ENCODE measurements around the gene MIEN1. TPM values are rescaled to one million over a fixed set of nuclear protein-coding genes. Genes with fewer than 3 reads are reported as not detected.

Gene MIEN1
- total and polyA plus RNA-seq, 2 of the 13 experiments (the other 11 are each of a cell fraction or from before 2014, with no cell fraction given), result 40.6 to 56.6 TPM

DNA sequence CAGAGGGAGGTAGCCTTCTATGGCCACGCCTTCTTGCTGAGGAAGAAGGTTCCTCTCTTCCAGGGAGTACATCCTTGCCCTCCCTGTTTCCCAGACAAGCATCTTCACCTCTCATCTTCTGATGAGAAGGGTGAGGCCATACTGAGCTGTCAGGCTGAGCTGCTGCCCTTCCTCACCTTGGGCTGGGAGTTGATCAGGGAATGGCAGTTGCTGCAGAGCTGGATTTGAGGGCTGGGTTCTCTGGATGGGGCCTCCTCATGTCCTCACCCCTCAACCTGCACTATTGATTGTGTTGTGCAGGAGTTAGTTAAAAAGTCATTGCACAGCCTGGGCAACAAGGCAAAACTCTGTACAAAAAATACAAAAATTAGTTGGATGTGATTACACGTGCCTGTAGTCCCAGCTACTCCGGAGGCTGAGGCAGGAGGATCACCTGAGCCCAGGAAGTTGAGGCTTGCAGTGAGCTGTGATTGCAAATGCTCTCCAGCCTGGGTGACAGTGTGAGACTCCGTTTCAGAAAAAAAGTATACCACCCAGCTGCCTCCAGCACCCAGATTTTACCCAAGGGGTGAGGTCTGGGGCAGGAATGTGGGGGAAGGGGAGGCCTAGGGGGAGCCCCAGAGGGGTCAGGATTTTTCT is 28.4 kb downstream of the MIEN1 start (continued):
- TF ChIP-seq, protein P1, sequence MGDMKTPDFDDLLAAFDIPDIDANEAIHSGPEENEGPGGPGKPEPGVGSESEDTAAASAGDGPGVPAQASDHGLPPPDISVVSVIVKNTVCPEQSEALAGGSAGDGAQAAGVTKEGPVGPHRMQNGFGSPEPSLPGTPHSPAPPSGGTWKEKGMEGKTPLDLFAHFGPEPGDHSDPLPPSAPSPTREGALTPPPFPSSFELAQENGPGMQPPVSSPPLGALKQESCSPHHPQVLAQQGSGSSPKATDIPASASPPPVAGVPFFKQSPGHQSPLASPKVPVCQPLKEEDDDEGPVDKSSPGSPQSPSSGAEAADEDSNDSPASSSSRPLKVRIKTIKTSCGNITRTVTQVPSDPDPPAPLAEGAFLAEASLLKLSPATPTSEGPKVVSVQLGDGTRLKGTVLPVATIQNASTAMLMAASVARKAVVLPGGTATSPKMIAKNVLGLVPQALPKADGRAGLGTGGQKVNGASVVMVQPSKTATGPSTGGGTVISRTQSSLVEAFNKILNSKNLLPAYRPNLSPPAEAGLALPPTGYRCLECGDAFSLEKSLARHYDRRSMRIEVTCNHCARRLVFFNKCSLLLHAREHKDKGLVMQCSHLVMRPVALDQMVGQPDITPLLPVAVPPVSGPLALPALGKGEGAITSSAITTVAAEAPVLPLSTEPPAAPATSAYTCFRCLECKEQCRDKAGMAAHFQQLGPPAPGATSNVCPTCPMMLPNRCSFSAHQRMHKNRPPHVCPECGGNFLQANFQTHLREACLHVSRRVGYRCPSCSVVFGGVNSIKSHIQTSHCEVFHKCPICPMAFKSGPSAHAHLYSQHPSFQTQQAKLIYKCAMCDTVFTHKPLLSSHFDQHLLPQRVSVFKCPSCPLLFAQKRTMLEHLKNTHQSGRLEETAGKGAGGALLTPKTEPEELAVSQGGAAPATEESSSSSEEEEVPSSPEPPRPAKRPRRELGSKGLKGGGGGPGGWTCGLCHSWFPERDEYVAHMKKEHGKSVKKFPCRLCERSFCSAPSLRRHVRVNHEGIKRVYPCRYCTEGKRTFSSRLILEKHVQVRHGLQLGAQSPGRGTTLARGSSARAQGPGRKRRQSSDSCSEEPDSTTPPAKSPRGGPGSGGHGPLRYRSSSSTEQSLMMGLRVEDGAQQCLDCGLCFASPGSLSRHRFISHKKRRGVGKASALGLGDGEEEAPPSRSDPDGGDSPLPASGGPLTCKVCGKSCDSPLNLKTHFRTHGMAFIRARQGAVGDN (CRISPR knock-in tag; IDR thresholded peaks at IDR 0.05), result peak; percentile 19; the same call in 1 of the 2 replicates
- TF ChIP-seq THYN1 (CRISPR knock-in tag; IDR thresholded peaks at IDR 0.05; ENCODE audit: borderline replicate concordance, low read depth) (no peak), CEBPG (CRISPR knock-in tag; IDR thresholded peaks at IDR 0.05) (no peak), ZSCAN22 (CRISPR knock-in tag; IDR thresholded peaks at IDR 0.05) (no peak), MAF1 (CRISPR knock-in tag; IDR thresholded peaks at IDR 0.05; ENCODE audit: borderline replicate concordance) (no peak), TCF7L2 (IDR thresholded peaks at IDR 0.05; ENCODE audit: low read depth, low read length) (no peak), ZNF615 (CRISPR knock-in tag; IDR thresholded peaks at IDR 0.05; ENCODE audit: borderline replicate concordance) (no peak), SIN3A (IDR thresholded peaks at IDR 0.05; ENCODE audit: borderline replicate concordance, low read depth, low read length) (peak; percentile 49; the same call in 1 of the 2 replicates), MED1 (CRISPR knock-in tag; IDR thresholded peaks at IDR 0.05) (no peak), STAT5B (CRISPR knock-in tag; IDR thresholded peaks at IDR 0.05) (no peak), GTF3A (CRISPR knock-in tag; conservative IDR thresholded peaks at IDR 0.05) (no peak), CBX1 (IDR thresholded peaks at IDR 0.05; ENCODE audit: low read depth) (no peak), ZMYM3 (CRISPR knock-in tag; IDR thresholded peaks at IDR 0.05) (0 out of 2 replicates have a peak, but pooled peaks have one; percentile 32)
- TF ChIP-seq, protein P2, sequence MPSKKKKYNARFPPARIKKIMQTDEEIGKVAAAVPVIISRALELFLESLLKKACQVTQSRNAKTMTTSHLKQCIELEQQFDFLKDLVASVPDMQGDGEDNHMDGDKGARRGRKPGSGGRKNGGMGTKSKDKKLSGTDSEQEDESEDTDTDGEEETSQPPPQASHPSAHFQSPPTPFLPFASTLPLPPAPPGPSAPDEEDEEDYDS (CRISPR knock-in tag; IDR thresholded peaks at IDR 0.05), result no peak
- TF ChIP-seq, protein P3, sequence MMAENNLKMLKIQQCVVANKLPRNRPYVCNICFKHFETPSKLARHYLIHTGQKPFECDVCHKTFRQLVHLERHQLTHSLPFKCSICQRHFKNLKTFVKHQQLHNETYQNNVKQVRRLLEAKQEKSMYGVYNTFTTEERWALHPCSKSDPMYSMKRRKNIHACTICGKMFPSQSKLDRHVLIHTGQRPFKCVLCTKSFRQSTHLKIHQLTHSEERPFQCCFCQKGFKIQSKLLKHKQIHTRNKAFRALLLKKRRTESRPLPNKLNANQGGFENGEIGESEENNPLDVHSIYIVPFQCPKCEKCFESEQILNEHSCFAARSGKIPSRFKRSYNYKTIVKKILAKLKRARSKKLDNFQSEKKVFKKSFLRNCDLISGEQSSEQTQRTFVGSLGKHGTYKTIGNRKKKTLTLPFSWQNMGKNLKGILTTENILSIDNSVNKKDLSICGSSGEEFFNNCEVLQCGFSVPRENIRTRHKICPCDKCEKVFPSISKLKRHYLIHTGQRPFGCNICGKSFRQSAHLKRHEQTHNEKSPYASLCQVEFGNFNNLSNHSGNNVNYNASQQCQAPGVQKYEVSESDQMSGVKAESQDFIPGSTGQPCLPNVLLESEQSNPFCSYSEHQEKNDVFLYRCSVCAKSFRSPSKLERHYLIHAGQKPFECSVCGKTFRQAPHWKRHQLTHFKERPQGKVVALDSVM (CRISPR knock-in tag; IDR thresholded peaks at IDR 0.05), result peak; percentile 96
- TF ChIP-seq, protein P4, sequence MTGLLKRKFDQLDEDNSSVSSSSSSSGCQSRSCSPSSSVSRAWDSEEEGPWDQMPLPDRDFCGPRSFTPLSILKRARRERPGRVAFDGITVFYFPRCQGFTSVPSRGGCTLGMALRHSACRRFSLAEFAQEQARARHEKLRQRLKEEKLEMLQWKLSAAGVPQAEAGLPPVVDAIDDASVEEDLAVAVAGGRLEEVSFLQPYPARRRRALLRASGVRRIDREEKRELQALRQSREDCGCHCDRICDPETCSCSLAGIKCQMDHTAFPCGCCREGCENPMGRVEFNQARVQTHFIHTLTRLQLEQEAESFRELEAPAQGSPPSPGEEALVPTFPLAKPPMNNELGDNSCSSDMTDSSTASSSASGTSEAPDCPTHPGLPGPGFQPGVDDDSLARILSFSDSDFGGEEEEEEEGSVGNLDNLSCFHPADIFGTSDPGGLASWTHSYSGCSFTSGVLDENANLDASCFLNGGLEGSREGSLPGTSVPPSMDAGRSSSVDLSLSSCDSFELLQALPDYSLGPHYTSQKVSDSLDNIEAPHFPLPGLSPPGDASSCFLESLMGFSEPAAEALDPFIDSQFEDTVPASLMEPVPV (CRISPR knock-in tag; IDR thresholded peaks at IDR 0.05), result no peak
- TF ChIP-seq, protein P5, sequence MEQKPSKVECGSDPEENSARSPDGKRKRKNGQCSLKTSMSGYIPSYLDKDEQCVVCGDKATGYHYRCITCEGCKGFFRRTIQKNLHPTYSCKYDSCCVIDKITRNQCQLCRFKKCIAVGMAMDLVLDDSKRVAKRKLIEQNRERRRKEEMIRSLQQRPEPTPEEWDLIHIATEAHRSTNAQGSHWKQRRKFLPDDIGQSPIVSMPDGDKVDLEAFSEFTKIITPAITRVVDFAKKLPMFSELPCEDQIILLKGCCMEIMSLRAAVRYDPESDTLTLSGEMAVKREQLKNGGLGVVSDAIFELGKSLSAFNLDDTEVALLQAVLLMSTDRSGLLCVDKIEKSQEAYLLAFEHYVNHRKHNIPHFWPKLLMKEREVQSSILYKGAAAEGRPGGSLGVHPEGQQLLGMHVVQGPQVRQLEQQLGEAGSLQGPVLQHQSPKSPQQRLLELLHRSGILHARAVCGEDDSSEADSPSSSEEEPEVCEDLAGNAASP (CRISPR knock-in tag; IDR thresholded peaks at IDR 0.05; ENCODE audit: borderline replicate concordance), result no peak
- TF ChIP-seq, protein P6, sequence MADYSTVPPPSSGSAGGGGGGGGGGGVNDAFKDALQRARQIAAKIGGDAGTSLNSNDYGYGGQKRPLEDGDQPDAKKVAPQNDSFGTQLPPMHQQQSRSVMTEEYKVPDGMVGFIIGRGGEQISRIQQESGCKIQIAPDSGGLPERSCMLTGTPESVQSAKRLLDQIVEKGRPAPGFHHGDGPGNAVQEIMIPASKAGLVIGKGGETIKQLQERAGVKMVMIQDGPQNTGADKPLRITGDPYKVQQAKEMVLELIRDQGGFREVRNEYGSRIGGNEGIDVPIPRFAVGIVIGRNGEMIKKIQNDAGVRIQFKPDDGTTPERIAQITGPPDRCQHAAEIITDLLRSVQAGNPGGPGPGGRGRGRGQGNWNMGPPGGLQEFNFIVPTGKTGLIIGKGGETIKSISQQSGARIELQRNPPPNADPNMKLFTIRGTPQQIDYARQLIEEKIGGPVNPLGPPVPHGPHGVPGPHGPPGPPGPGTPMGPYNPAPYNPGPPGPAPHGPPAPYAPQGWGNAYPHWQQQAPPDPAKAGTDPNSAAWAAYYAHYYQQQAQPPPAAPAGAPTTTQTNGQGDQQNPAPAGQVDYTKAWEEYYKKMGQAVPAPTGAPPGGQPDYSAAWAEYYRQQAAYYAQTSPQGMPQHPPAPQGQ (CRISPR knock-in tag; IDR thresholded peaks at IDR 0.05; ENCODE audit: borderline replicate concordance), result no peak

All from HepG2 (cell line).